Pancreas (tissue), 10 donors: Measurements from ENCODE around the gene GPR42. TPM values are rescaled to one million over a fixed set of nuclear protein-coding genes. Genes with fewer than 3 reads are reported as not detected.

Source experiments
- ATAC-seq, 4 donors: fragments of 200-7000 bp; cut with Tn5 transposase; one replicate each; pipeline versions ENCODE4 v1.8.0 to v1.9.1; 2020; ENCODE audit warnings: mild to moderate bottlenecking in 4 of 4, moderate library complexity in 4 of 4
- DNase-seq, 6 donors: peaks; one replicate each; pipeline ENCODE4 v3.0.0-alpha.2; 2020
- FAIRE-seq: peaks from 2 replicates; lab custom pipeline; 2012; peaks lifted over from hg19 to GRCh38; lab: Jason Lieb, UNC
- H3K27ac ChIP-seq, 4 donors: fragments of 200-600 bp; sonication (generic); 1 replicate in 3 of 4; 2 replicates in 1 of 4; pipeline versions ENCODE4 v1.5.0 to v1.8.0; 2020
- H3K27me3 ChIP-seq, 4 donors: fragments of 200-600 bp; one replicate each; pipeline ENCODE4 v1.8.0; 2021
- H3K36me3 ChIP-seq, 3 donors: fragments of 200-600 bp; sonication (generic) in 1 of 3; one replicate each; pipeline versions ENCODE4 v1.5.0 to v1.8.0; 2020 to 2021
- H3K4me1 ChIP-seq, 3 donors: fragments of 200-600 bp; one replicate each; pipeline ENCODE4 v1.8.0; 2021
- H3K4me3 ChIP-seq, 4 donors: fragments of 200-600 bp; sonication (generic) in 2 of 4; one replicate each; pipeline versions ENCODE4 v1.5.0 to v1.8.0; 2020 to 2021
- H3K9me3 ChIP-seq, 4 donors: fragments of 200-600 bp; one replicate each; pipeline ENCODE4 v1.8.0; 2021
- CTCF ChIP-seq, 4 donors: fragments of 200-600 bp; sonication (generic) in 3 of 4; IDR thresholded peaks; one replicate each; pipeline versions ENCODE4 v1.5.0 to v1.8.0; 2021; ENCODE audit warnings: antibody characterized with exemption in 4 of 4
- WGBS, 2 donors: extraction: QIAGEN DNeasy Blood & Tissue Kit; methylation state at CpG; one replicate each; pipeline ENCODE4 v1.1.7; 2013; 5-methylcytosine and 5-hydroxymethylcytosine counted together
- intact Hi-C, 3 donors: fragments of 100-400 bp; cut with DNase I; formaldehyde crosslinking; loops; one replicate each; pipeline versions ENCODE4 v1.11.1 to v1.14.2; 2022
- polyA plus RNA-seq, 2 donors: library from polyadenylated mRNA; stranded (reverse); fragments of 200-250 nt; gene quantifications; one replicate each; pipeline ENCODE4 v1.2.3, GENCODE V29; 2013
- total RNA-seq, 6 donors: library from RNA; stranded (reverse); fragmentation: NEBNext Ultra II Directional in 4 of 6; extraction: Animal tissue kit (Norgen Biotek cat#: 25700) in 4 of 6; gene quantifications; one replicate each; pipeline versions ENCODE4 v1.2.1 to v1.2.4, GENCODE V29; 2021 to 2023
- donor health status: healthy with polysubstance abuse.
- donor health status: DM: no; HTN: no; CAD: no; lungs with moderate emphysema.
- donor health status: DM: no; HTN: no; CAD: no.
- donor health status: control.
- donor health status: control.
- donor health status: Bipolar disorder and iron deficiency.
- donor health status: DM: yes; HTN: yes; CAD: no.
- donor health status: DM: no; HTN: no; CAD: no.
- donor health status: DM: no; HTN: no; CAD: no.
- donor health status: DM: yes; HTN: yes; CAD: no.

GPR42 gene
- total and polyA plus RNA-seq, 8 donors: 0.12 to 0.52 (median 0.16) TPM; not detected in 5

- Histone ChIP-seq H3K27ac (no peak overlapping the region), H3K27me3 (no peaks in the 10 kb centered on the region), H3K4me3 (no peak overlapping the region), H3K4me1 (peaks cover 0 to 4% (median 0%) of the 10 kb centered on the region in 3 donors), H3K36me3 (no peaks in the 10 kb centered on the region), H3K9me3 (no peaks in the 10 kb centered on the region)
- ATAC-seq (no peak), FAIRE-seq (no peak), DNase-seq (no peak)
- intact Hi-C loops: no loop called here
- WGBS, 2 donors: 70 to 83% methylated on average over 3 of the region's 3 CpGs
- TF ChIP-seq CTCF (IDR thresholded peaks at IDR 0.05): no peak
These were observed 10.4 kb downstream of the GPR42 start for GRCh38 chr19:35381318-35381717.

- Histone ChIP-seq H3K27ac (no peak overlapping the region), H3K27me3 (no peaks in the 10 kb centered on the region), H3K9me3 (no peaks in the 10 kb centered on the region), H3K4me3 (no peak overlapping the region), H3K36me3 (no peaks in the 10 kb centered on the region), H3K4me1 (peaks cover 0 to 4% (median 0%) of the 10 kb centered on the region in 3 donors)
- ATAC-seq: no peak
- DNase-seq: no peak
- WGBS, 2 donors: 90 to 91% methylated on average over 6 of the region's 6 CpGs
- intact Hi-C loops: no loop called here
- FAIRE-seq: no peak
- no peak for TF ChIP-seq CTCF (IDR thresholded peaks at IDR 0.05)
These were observed 11.1 kb downstream of the GPR42 start for GRCh38 chr19:35381926-35382325.

- H3K4me3 ChIP-seq: no peak overlapping the region
- peaks cover 0 to 4% (median 0%) of the 10 kb centered on the region in 3 donors for H3K4me1 ChIP-seq
- no peaks in the 10 kb centered on the region for H3K27me3 ChIP-seq
- no peak for ATAC-seq
- H3K36me3 ChIP-seq: no peaks in the 10 kb centered on the region
- TF ChIP-seq CTCF (IDR thresholded peaks at IDR 0.05): no peak
- no peak for DNase-seq
- intact Hi-C loops: no loop called here
- no peaks in the 10 kb centered on the region for H3K9me3 ChIP-seq
- no peak overlapping the region for H3K27ac ChIP-seq
- 87 to 89% methylated on average over 2 of the region's 2 CpGs for WGBS, 2 donors
- FAIRE-seq: no peak
These were observed 12.7 kb downstream of the GPR42 start for GRCh38 chr19:35383536-35383935.

- whole genome bisulfite sequencing, 2 donors: 90 to 94% methylated on average over 6 of the region's 6 CpGs
- Histone ChIP-seq H3K9me3 (no peaks in the 10 kb centered on the region), H3K4me1 (no peaks in the 10 kb centered on the region), H3K27ac (no peak overlapping the region), H3K36me3 (no peaks in the 10 kb centered on the region), H3K4me3 (no peak overlapping the region), H3K27me3 (no peaks in the 10 kb centered on the region)
- intact Hi-C loops: no loop called here
- no peak for FAIRE-seq
- no peak for DNase-seq
- no peak for TF ChIP-seq CTCF (IDR thresholded peaks at IDR 0.05)
- no peak for ATAC-seq
These were observed 17.6 kb downstream of the GPR42 start for GRCh38 chr19:35388277-35389054.

- FAIRE-seq (no peak), ATAC-seq (no peak), DNase-seq (no peak)
- H3K27me3 ChIP-seq: no peaks in the 10 kb centered on the region
- H3K4me1 ChIP-seq: no peaks in the 10 kb centered on the region
- TF ChIP-seq CTCF (IDR thresholded peaks at IDR 0.05): no peak
- H3K4me3 ChIP-seq: no peak overlapping the region
- intact Hi-C loops: no loop called here
- no peaks in the 10 kb centered on the region for H3K9me3 ChIP-seq
- no peaks in the 10 kb centered on the region for H3K36me3 ChIP-seq
- H3K27ac ChIP-seq: no peak overlapping the region
- whole genome bisulfite sequencing, 2 donors: 66 to 68% methylated on average over 6 of the region's 6 CpGs
These were observed 18.5 kb downstream of the GPR42 start for GRCh38 chr19:35389192-35389861.
